ENCODE results near the gene GARNL3. TPM values are rescaled to one million over a fixed set of nuclear protein-coding genes. Genes with fewer than 3 reads are reported as not detected.

Gene GARNL3
- total RNA-seq, 1 donor from 2014 or later, result 5.6 TPM

DNA sequence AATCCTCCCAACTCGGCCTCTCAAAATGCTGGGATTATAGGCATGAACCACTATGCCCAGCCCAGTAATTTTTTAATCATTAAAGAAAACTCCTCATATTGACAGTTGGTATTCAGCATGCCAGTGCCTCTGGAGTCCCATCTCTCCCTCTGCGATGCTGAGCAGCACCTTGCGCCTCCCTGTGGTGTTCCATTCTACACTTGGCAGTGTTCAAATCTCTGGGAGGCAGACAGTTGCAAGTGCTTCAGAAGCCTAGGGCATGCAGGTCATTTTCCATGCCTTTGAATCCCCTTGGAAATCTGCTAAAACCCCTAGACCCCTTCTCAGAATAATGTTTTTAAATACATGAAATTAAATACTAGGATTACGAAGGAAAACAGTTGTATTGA lies 41.3 kb downstream of the GARNL3 start:
- DNase-seq (ENCODE audit: low spot score), result no peak

DNA sequence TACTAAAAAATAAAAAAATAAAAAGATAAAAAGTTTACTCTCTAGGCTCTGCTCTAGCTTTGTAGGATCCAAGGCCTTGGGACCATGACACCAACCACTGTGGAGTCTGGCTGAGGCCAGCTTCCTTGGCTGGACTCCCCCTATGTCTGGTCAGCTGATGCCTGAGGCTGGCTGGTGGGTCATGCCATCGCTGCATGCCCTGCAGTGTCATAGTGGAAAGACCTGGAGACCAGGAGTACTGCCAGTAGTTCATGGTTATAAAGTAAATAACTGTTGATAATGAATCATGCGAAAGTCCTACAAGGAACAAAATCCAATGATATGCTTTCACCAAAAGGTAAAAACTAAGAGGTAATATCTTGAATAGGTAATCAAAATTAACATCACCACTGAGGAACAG lies 43.2 kb downstream of the GARNL3 start:
- DNase-seq (ENCODE audit: low spot score), result no peak

- DNase-seq (ENCODE audit: low spot score), result no peak
These were observed 44.3 kb downstream of the GARNL3 start for GRCh38 chr9:127308652-127309434.

DNA sequence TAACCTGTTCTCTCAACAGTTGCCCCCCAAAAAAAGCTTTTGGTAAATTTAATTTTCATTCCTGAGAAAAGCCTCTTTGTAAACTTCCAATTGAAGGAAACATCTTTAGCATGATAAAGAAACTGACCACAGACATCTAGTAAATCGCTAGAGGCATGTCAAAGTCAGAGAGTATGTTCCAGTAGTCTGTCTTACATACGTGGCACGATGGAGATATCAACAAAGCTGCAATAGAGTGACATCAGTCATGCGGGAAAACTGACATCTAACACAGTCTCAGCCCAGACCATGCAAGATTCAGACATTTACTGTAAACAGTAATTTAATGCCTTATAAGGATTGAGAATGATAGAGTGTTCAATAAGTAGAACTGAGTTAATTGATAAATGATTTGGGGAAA lies 45.1 kb downstream of the GARNL3 start:
- no peak for DNase-seq (ENCODE audit: low spot score)

GRCh38 chr9:127311239-127311741 lies 46.7 kb downstream of the GARNL3 start:
- DNase-seq (ENCODE audit: low spot score), result no peak

GRCh38 chr9:127313042-127313560 lies 48.5 kb downstream of the GARNL3 start:
- DNase-seq (ENCODE audit: low spot score), result no peak

DNA sequence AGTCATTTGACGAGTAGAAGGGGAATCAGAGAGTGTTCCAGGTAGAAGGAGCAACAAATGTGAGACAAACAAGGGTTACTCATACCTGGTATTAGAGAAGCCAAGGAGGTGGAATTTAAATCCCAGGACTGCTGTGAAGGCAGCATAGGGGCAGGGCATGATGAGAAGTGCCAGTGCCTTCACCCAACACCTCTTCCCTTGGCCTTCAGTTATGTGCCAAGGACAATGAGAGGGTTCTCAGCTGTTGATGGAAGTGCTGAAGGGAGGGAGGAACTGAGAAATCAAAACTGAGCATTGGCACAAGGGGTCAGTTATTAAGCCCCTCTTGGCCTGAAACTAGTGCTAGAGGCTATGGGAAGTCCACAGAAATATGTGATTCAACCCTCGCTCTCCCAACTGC lies 50.3 kb downstream of the GARNL3 start:
- no peak for DNase-seq (ENCODE audit: low spot score)

- no peak for DNase-seq (ENCODE audit: low spot score)
These were observed 52.2 kb downstream of the GARNL3 start for GRCh38 chr9:127316586-127317323.

DNA sequence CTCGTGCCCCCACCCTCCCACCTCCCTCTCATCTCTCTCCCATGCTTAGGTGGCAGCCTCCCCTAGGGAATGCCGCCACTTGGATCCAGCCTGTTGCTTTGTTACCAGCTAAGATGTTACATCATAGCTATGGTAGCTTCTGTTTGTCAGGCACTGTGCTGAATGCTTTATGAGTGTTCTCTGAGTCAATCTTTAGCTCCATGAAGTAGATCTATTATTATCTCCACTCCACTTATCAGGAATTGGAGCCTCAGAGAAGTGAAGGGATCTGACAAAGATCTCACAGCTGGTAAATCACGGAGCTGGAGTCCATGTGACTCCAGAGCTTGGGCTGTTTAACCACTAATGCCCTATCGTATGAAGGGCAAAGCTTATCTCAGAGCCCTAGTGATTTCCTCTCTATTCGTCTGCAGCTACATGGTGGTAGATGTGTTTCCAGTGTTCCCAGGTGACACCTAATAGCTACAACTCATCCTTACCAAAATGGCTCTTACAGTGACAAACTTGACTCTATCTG lies 54.1 kb downstream of the GARNL3 start:
- DNase-seq (ENCODE audit: low spot score), result no peak

DNA sequence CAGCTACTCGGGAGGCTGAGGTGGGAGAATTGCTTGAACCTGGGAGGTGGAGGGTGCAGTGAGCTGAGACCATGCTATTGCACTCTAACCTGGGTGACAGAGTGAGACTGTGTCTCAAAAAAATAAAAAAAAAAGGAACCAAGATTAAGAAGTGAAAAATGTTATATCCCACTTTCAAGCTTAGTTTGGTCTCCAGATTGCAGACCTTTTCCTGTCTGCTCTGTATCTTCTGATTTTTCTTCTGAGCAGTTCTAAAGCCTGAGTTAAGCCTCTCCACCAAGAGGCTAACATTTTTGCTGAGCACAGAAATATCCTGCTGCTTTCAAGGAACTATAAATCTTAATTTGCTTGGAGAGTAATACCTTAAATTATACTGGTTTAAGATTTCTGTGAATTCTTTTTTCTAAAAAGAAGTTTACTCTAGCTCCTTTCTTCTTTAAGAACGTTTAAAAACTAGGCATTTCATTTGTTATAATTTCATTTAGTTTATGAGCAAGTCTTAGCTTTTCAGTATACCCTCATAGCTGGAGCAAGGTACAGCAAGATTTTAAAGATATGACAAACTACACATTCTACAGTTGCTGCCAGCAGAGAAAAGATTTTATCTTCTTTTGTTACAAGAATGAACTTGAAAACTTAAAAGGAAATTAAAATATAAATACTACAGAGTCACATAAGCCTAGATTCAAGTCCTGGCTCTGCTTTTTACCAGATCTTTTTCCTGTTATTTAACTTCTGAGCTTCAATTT lies 55.0 kb downstream of the GARNL3 start:
- no peak for DNase-seq (ENCODE audit: low spot score)

DNA sequence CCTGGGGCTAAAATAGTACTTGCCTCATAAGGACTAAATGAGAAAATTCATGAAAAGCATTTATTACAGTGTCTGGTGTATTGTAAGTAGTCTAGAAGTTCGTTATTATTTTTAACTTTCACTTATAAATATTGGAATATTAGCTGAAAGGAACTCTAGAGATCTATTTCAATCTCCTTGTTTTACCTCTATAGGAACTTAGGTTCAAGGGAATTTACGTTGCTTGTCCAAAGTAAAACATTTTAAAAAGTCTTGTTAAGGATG lies 55.5 kb downstream of the GARNL3 start:
- no peak for DNase-seq (ENCODE audit: low spot score)

- no peak for DNase-seq (ENCODE audit: low spot score)
These were observed 58.8 kb downstream of the GARNL3 start for GRCh38 chr9:127323393-127323792.

DNA sequence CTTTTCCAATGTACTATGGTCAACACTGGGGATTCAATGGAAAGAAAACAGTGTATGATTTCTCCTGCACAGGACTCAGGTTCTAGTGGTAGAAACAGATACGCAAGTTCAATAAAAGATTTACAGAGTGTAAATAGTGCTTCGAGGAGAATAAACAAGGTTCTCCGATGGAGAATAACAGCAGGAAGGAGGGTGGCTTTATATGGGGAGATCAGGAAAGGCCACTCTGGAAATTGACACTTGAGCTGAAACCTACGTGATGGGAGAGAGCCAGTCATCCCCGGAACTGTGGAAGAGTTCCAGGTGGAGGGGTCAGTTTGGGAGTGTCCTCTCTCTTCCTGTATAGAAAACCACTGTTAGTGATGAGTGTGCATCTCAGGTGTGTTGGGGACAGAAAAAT lies 65.9 kb downstream of the GARNL3 start:
- no peak for DNase-seq (ENCODE audit: low spot score)

GRCh38 chr9:127333221-127334064 lies 68.9 kb downstream of the GARNL3 start:
- no peak for DNase-seq (ENCODE audit: low spot score)

DNA sequence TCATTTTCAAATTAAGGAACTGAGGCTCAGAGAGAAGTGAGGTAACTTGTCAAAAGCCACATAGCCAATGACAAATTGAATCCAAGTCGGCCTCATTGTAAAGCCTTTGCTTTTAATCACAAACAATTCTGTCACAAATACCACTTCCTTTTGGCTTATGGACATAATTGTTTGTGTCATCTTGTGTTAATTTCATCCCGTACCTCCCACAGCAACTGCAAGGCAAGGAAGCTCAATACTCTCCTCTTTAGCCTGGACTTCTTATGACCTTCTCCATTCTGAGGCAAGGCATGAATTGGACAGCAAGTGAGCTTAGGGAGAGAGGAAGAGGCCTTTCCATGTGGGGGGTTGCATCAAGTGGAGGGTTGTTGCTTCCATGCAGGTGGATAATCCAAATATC lies 70.2 kb downstream of the GARNL3 start:
- DNase-seq (ENCODE audit: low spot score), result no peak

GRCh38 chr9:127336086-127336485 lies 71.5 kb downstream of the GARNL3 start:
- DNase-seq (ENCODE audit: low spot score), result no peak

- no peak for DNase-seq (ENCODE audit: low spot score)
These were observed 72.2 kb downstream of the GARNL3 start for GRCh38 chr9:127336506-127337352.

DNA sequence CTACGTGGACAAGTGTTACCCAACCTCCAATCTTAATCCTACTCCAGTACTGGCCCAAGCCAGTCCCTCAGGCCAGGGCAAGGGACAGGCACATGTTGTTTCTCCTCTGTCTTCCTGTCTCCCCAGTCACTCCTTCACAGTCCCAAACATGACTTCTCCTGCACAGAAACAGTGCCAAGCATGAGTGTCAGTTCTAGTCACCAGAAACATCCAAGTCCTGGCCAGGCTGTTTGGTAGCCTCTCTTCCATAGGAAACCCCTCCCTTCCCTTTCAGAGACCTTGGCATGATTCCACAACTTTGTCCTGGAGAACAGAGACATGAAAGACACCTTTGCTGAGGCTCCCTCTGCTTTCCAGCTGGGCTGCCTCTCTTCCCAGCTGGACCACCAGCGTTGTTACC lies 76.1 kb downstream of the GARNL3 start:
- DNase-seq (ENCODE audit: low spot score), result no peak

DNA sequence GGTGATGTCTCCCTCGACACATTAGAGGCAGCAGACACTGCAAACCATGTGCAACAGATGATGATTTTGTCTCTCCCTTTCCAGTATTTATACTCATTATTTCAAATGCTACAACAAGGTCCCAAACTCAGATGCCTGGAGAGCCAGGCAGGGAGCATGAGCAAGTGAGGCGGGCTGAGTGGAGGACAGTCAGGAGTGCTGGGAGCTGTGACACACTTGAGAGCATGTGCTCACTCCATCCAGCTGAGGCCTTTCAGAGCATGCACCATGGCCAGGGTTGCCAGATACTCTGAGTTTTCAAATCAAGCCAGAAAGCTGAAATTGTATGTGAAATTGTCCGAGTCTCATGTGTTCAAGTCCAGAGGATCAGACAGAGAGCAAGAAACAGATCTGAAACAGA lies 76.6 kb downstream of the GARNL3 start:
- no peak for DNase-seq (ENCODE audit: low spot score)

All from mesenteric fat pad (tissue), 1 donor.